Measurements from ENCODE around the gene TNFRSF13B.
"Not testable (repeated sequence)": the region's sequence is repeated elsewhere in the genome, so short reads cannot be mapped to it uniquely, and the experiment has no call there.

Gene TNFRSF13B

GRCh38 chr17:16987830-16988601, 16.1 kb upstream of the TNFRSF13B start:
- DNase-seq (ENCODE audit: low spot score), result no peak
- Histone ChIP-seq H3K4me3 (no peak overlapping the region), H3K27ac (peak overlapping the region in 1 of 2 donors; percentile 47)
- TF ChIP-seq CTCF (IDR thresholded peaks at IDR 0.05), result no peak

- no peak overlapping the region for H3K4me3 ChIP-seq
- DNase-seq (ENCODE audit: low spot score), result no peak
- TF ChIP-seq CTCF (IDR thresholded peaks at IDR 0.05), result no peak
- H3K27ac ChIP-seq, result peak overlapping the region in 1 of 2 donors; percentile 47
These were observed 15.3 kb upstream of the TNFRSF13B start for GRCh38 chr17:16987066-16987829.

- no peak for DNase-seq (ENCODE audit: low spot score)
- Histone ChIP-seq H3K4me3 (no peak overlapping the region), H3K27ac (no peak overlapping the region)
- TF ChIP-seq CTCF (IDR thresholded peaks at IDR 0.05), result no peak
These were observed 14.5 kb upstream of the TNFRSF13B start for GRCh38 chr17:16986391-16986790.

GRCh38 chr17:16981928-16982327, 10.0 kb upstream of the TNFRSF13B start:
- DNase-seq (ENCODE audit: low spot score), result no peak
- no peak overlapping the region for H3K4me3 ChIP-seq
- TF ChIP-seq CTCF (IDR thresholded peaks at IDR 0.05), result no peak
- H3K27ac ChIP-seq, result no peak overlapping the region

GRCh38 chr17:16980813-16981731, 9.2 kb upstream of the TNFRSF13B start:
- TF ChIP-seq CTCF (IDR thresholded peaks at IDR 0.05), result no peak
- no peak overlapping the region for H3K4me3 ChIP-seq
- no peak overlapping the region for H3K27ac ChIP-seq
- DNase-seq (ENCODE audit: low spot score), result no peak

- no peak for DNase-seq (ENCODE audit: low spot score)
- no peak overlapping the region for H3K27ac ChIP-seq
- no peak for TF ChIP-seq CTCF (IDR thresholded peaks at IDR 0.05)
- H3K4me3 ChIP-seq, result no peak overlapping the region
These were observed 8.1 kb upstream of the TNFRSF13B start for GRCh38 chr17:16980061-16980460.

- not testable (repeated sequence) for H3K27ac ChIP-seq; DNase-seq (ENCODE audit: low spot score); H3K4me3 ChIP-seq
These were observed 7.4 kb upstream of the TNFRSF13B start for GRCh38 chr17:16979237-16979823.
